ENCODE data around the gene OASL. TPM values are rescaled to one million over a fixed set of nuclear protein-coding genes. Genes with fewer than 3 reads are reported as not detected.
A peak's percentile ranks its signal among the peaks of the same experiment; 100 is the strongest.
"Not testable (repeated sequence)": the region's sequence is repeated elsewhere in the genome, so short reads cannot be mapped to it uniquely, and the experiment has no call there.

Gene OASL, protein sequence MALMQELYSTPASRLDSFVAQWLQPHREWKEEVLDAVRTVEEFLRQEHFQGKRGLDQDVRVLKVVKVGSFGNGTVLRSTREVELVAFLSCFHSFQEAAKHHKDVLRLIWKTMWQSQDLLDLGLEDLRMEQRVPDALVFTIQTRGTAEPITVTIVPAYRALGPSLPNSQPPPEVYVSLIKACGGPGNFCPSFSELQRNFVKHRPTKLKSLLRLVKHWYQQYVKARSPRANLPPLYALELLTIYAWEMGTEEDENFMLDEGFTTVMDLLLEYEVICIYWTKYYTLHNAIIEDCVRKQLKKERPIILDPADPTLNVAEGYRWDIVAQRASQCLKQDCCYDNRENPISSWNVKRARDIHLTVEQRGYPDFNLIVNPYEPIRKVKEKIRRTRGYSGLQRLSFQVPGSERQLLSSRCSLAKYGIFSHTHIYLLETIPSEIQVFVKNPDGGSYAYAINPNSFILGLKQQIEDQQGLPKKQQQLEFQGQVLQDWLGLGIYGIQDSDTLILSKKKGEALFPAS
- total RNA-seq (2014; rRNA removed) = 4.3 and 4.5 TPM in 2 replicates
- polyA plus RNA-seq (2012) = 0.46 TPM

DNA sequence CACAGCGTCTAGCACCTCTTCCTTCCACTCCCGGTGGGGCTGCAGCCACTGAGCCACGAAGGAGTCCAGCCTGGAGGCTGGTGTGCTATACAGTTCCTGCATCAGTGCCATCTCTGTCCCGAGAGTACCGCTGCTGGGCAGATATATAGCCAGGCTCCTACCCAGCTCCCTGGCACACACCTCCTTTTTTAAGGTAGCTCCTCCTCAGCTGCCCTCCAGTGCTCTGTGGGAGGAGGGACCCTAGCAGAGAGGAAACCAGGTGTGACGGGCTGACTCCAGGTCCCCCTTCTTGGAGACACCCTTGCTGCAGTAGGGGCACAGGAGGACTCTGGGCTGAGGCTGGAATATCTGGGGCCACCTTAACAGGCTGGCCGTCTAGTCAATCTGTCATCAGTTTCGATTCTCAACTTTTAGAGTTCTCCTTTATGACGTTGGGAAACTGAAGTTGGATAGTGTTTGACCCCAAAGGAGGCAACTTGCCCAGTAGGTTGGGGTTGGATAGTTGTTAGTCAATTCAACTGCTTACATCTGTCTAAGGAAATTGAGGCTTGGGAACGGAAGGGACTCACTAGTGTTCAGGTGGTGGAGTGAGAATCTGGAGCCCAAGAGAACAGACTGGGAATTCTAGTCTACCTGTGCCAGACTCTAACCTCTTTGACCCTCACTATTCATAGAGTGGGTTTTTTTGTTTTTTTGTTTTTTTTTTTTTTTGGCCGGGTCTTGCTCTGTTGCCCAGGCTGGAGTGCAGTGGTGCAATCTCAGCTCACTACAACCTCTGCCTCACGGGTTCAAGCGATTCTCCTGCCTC, at the start of gene OASL:
OASL (minus strand) TSS at position 386 of the 808 bp plus-strand sequence; CDS start at position 111, 275 bp downstream.
- peak; percentile 44 for DNase-seq (ENCODE audit: low read depth)

DNA sequence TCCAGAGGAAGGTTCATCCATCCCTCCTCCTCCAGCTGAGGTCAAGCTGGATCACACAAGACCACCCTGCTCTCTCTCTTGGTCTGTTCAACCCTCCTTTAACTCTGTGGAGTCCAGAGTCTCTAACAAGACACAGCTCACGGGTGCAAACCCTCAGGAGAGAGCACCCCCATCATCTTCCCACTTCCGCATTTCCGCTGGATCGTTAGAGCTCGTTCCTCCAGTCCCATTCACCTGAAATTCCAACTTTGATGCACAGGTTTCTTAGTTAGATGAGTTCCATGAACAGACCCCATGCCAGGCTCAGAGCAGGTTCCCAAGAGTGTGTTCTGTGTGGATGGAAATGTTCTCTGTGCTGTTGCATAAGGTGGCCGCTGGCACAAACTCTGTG, 49.1 kb upstream of the OASL start:
- no peak for DNase-seq (ENCODE audit: low read depth)

DNA sequence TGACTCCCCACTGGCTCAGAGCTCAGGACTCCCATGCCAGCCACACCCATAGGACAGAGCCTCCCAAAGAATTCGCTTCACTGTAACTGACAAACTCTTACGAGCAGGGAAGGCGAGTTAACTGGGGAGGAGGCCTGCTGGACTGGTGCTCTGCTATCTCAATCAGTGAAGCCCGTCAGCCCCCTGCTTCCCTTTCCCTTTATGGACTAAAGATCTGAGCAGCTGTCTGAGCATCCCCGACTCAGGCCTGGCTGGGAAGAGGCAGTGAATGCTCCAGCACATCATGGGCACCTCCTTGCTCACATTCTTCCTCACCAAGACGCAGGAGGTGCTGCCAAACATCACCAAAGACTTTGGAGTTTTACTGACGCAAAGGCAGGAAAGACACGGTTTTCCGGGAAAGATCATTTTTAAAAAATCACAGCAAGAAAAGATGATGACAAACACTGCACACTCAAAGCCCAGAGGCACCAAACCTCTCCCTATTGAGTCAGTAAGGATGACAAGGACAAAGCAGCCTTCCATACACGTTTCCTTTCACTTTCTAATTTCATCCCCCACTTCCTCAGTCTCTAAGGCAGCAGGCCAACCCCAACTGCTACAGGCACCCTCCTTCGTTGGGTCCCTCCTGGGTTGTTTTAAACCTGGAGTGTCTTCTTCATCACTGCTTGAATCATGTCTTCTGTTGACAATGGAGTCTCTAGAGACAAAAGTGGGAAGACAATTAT, 48.6 kb upstream of the OASL start:
- no peak for DNase-seq (ENCODE audit: low read depth)

DNA sequence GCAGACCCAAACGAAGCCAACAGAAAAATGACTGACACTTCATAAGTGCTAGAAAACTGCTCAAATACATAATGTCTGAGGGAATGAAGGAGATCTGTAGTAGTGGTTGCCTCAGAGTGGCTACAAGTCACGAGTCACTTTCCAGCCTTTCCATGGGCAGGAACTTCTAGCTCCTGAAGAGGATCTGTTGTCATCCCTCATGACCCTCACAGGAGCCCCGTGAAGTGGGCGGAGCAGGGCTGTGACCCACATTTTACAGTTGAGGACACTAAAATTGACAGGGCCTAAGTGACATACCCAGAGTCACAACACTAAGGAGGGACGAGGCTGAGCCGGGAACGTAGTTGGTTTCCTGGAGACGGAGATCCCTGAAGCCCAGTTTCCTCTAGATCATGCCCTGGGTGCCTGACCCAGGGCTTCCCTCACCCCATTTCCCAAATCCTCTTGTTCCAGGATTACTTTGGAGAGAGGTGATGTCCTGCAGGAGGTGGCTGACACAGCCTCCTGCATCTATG, 47.8 kb upstream of the OASL start:
- no peak for DNase-seq (ENCODE audit: low read depth)

DNA sequence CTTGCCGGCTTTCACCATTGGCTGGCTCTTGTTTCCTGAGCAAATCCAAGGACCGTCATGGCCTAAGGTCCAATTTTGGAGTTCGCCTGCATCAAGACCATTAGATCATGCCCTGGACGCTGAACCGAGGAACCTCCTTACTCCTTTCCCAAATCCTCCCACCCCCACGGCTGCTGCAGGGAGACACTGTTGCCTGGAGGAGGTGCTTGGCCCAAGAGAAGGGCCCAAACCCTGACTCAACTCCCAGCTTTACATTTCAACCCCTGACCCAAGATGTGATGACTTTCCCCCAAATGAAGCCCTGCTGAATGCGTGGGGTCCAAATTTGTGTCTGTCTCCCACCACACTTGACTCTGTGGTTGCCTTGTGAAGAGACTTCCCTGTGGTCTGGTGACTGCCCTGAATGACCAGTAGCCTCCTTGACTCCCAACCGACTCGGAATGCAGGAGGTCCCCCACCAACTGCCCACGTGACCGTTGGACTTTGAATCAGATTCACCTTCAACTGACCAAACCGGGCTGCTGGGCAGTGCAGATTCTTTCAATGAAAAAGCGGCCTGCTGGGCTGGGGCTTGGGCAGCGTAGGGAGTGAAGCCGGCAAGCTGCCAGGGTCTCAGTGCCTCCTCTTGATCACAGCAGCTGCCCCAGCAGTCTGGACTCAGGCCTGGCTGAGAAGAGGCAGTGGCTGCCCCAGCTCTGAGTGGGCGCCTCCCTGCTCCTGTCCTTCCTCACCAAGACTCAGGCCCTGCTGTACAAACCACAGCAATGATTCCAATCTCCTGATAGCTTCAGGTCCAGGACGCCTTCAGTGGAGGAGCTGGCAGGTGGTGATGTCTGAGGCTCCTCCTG, 46.7 kb upstream of the OASL start:
- DNase-seq (ENCODE audit: low read depth) = no peak

DNA sequence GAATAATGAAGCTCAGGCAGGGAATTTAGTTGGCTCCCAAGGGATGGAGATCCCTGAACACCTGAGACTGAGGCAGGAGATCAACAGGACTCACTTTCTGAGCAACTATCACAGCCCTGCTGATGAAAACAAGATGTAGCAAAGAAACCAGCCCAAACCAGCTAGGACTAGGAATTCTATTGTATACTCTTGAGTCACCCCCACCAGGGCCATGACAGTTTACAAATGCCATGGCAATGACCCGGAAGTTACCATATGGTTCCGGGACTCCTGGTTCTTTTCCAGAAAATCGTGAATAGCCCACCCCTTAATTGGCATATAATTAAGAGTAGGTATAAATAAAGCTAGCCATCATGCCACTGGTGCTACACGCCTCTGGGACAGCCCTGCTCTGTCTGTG, 46.0 kb upstream of the OASL start:
- peak; percentile 5 for DNase-seq (ENCODE audit: low read depth)

DNA sequence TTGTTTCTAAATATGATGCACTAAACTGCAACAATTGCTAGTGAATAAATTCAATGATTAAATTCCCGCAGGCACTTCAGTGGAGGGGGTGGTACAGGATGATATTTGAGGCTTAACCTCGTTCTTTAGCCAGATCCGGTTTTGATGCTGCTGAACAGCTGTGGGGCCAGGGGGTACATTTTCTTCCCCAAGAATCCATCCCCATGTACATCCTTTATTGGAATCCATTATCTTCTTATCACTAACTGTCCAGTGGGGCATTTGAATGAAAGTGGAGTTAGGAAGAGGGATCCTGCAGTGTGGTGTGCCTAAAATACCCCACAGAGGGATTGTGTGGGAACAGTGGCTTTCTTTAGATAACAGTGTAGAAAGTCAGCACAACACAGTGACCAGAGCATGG, 45.2 kb upstream of the OASL start:
- no peak for DNase-seq (ENCODE audit: low read depth)

DNA sequence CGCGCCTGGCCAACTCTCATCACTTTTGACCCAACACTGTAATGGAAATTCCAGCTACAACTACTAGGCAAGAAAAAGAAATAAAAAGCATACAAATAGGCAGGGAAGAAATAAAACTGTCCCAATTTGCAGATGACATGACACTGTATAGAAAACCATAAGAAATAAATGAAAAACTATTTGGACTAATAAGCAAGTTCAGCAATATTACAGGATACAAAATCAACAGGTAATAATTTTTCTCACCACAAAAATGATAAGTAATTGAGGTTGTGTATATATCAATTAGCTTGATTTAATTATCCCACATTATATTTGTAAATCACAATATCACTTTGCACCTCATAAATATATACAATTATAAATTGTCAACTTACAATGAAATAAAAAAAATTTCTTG, 41.9 kb upstream of the OASL start:
- no peak for DNase-seq (ENCODE audit: low read depth)

DNA sequence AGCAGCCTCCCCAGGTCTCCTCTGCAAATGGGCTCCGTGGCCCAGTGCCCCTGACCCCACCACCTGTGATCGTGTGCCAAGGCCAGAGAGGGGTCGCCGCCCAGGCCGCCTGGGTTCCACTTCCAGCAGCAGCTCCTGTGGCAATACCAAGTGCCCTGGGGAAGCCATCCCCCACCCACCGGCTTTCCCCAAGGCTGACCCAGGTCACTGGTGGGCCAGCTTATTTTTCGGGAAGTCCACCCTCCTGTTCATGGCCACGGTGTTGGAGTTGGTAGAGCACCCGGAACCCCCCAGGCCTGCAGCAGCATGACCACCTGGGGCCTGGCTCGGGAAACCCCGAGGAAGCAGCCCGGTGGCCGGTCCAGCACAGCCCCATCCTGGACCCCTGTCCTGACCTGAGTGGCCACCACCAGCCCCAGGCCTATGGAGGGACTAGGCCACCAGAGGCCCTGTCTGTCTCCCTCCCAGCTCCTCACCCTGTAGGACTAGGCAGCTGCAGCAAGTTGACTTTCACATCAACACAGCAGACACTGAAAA, 40.8 kb upstream of the OASL start:
- no peak for DNase-seq (ENCODE audit: low read depth)

DNA sequence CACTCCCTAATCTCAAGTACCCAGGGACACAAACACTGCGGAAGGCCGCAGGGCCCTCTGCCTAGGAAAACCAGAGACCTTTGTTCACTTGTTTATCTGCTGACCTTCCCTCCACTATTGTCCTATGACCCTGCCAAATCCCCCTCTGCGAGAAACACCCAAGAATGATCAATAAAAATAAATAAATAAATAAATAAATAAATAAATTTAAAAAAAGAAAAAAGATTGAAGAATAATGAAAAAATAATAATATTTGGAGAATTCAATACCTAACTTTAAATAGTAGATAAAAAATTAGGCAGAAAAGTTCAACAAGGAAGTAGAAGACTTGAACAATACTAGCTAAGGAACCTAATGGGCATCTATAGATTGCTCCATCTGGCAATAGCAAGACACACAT, 38.4 kb upstream of the OASL start:
- DNase-seq (ENCODE audit: low read depth) = not testable (repeated sequence)

DNA sequence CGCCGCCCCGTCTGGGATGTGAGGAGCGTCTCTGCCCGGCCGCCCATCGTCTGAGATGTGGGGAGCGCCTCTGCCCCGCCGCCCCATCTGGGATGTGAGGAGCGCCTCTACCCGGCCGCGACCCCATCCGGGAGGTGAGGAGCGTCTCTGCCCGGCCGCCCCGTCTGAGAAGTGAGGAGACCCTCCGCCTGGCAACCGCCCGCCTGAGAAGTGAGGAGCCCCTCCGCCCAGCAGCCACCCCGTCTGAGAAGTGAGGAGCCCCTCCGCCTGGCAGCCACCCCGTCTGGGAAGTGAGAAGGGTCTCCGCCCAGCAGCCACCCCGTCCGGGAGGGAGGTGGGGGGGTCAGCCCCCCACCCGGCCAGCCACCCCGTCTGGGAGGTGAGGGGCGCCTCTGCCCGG, 36.9 kb upstream of the OASL start:
- not testable (repeated sequence) for DNase-seq (ENCODE audit: low read depth)

DNA sequence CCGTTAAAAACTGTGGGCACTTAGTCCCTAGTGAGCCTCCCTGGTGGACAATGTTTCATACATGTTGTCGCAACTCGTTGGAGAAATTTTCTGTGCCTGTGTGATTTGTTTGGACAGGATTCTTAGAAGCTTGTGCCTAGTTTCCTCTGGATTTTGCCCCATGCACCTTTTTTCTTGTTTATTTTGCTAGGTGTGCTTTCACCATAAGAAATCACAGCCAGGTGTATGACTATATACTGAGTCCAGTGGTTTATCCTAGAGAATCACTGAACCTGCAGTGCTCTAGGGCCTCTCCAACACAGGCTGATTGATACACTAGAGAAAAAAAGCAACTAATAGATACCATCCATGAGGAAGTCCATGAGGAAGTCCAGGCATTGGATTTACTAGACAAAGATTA, 33.1 kb upstream of the OASL start:
- no peak for DNase-seq (ENCODE audit: low read depth)

DNA sequence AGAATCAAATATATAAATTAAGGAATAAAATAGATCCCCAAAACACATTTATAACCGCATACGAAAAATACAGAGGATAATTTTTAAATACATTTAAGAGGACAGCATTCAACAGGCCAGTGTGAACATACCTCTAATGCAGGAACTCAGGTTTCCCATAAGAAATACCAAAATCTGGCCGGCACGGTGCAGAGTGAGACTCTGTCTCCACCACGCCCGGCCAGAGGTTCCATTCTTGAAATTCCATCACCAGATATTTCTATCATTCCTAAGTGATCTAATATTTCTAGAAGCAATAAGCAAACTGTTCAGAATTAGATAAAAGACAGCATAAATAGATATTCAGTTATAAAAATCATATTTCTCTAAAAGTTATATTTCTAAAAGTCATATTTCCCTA, 30.2 kb upstream of the OASL start:
- DNase-seq (ENCODE audit: low read depth) = no peak

DNA sequence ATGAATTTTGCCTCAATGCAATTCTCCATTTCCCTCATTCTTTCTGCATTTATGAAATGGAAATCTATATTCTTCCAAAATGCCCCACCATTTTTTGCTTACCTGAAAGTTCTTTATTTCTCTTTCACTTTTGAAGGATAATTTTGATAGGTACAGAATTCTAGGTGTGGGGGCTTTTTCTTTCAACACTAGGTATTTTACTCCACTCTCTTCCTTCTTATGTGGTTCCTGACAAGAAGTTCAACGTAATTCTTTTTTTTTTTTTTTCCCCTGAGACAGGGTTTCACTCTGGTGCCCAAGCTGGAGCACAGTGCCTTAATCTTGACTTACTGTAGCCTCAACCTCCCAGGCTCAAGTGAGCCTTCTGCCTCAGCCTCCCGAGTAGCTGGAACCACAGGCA, 26.3 kb upstream of the OASL start:
- DNase-seq (ENCODE audit: low read depth) = no peak

DNA sequence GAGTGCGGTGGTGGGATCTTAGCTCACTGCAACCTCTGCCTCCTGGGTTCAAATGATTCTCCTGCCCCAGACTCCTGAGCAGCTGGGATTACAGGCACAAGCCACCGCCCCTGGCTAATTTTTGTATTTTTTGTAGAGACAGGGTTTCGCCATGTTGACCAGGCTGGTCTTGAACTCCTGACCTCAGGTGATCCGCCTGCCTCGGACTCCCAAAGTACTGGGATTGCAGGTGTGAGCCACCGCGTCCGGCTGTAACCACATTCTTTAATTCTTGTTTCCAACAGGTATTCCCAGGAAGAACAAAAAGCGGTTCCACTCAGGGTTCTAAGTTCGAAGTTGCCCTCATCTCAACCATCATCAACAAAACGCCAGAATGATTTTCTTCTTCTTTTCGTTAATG, 25.5 kb upstream of the OASL start:
- DNase-seq (ENCODE audit: low read depth) = not testable (repeated sequence)

DNA sequence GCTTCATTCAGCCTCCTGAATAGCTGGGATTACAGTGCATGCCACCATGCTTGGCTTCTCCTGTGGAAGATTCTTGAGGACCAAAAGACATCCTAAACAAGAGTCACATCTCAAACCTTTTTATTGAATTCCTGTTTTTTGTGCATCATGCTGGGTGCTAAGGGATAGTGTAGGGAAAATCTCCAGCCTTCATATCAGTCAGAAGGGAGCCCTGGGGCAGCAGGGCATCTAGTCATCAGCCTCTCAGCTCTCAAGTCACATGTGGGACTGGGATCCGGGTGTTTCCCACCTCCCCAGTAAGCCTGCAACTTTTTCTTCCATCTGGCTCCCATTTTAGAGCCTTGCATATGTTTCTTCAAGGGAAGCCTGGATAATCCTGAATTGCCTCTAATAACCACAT, 25.1 kb upstream of the OASL start:
- no peak for DNase-seq (ENCODE audit: low read depth)

DNA sequence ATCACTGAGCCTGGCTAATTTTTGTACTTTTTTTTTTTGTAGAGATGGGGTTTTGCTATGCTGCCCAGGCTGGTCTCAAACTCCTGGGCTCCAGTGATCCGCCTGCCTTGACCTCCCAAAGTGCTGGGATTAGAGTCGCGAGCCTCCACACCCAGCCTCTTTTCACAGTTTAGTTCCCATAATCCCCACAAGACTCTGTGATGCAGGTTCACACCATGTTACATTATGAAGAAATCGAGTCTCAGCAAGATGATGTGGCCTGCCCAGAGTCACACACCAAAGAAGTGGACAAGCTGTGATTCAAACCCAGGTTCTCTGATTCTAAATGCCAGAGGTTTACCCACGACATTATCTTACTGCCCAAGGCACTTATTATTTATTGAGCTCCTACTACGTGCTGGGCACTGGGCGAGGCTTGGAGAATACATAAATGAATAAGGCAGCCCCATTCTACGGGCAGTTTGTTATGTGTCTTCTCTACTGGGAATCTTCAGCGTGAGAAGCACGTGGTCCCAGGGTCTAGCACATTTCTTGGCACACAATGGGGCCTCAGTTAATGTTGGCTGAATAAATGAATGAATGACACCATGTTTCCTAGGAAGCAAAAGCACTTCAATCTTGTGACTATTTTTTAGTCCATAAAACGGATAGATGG, 23.5 kb upstream of the OASL start:
- DNase-seq (ENCODE audit: low read depth) = no peak

DNA sequence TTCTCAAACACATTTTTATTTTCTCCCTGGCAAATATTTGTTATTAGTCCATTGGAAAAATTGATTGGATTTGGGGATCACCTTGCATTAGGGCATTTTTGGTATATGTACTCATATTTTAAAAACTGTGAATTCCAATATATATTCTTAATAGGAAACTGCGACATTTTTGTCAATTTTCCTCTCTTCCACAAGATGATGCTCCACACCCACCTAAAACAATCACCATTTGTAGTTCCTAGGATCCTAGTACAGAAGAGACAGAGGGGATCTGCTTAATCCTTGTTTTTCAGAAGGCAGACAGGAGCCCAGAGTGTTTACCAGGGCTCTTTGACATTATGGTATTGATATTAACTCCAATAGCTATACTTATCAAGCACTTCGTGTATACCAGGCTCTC, 22.8 kb upstream of the OASL start:
- peak; percentile 38 for DNase-seq (ENCODE audit: low read depth)

DNA sequence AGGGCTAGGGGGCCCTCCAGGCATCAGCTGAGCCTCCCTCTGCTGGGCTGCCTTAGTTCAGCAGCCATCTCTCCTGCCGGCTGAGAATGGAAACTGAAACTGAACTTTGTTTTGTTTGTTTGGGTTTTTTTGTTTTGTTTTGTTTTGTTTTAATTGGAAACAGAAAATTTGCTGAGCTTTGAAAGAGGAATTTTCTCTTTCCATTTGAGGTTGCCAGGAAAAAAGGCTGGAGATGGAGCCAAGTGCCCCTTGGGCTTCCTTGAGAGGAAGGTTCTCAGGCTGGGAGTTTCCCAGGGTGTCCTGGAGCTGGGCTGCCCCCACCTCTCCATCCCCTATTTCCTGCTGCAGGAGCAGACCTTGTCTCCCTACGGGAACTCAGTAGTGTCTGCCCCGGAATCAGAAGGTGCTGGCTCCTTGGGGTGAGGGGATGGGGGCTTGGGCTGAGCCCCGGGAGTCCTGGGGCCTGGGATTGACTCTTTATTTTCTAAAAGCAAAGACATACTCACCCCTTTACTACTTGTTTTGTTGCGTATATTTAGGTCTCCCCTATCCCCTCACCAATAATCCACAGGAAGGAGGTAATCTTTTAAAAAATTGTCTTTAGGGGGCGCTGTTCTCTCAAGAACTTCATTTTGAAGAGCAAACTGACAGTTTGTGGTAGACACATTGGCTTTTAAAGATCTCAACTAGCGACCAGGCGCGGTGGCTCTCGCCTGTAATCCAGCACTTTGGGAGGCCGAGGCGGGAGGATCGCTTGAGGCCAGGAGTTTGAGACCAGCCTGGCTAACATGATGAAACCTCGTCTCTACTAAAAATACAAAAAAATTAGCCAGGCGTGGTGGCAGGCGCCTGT, 21.3 kb upstream of the OASL start:
- peak; percentile 63 for DNase-seq (ENCODE audit: low read depth)
